Activated naive CD4-positive, alpha-beta T cell treated with anti-CD3 and anti-CD28 coated beads, Interleukin-2, amount 10 ng/mL, durations not matched to agents 7 days and 5 days (primary cell): ENCODE measurements around the gene ANKRD49.
"Not testable (repeated sequence)": the region's sequence is repeated elsewhere in the genome, so short reads cannot be mapped to it uniquely, and the experiment has no call there.

Source experiments
- CTCF ChIA-PET: fragments of 350-600 bp; sonication (Branson Sonifier 250); formaldehyde crosslinking; loops from one replicate; lab custom pipeline; 2021; ENCODE audit warnings: antibody characterized with exemption; lab: Charles Lee
- DNase-seq: peaks from one replicate; pipeline ENCODE4 v3.0.0-alpha.2; 2020
- H3K27ac Mint-ChIP-seq: one replicate; pipeline ENCODE4 v1.8.0; 2021; ENCODE audit warnings: mild to moderate bottlenecking, moderate library complexity, mixed read lengths
- H3K27me3 Mint-ChIP-seq: one replicate; pipeline ENCODE4 v1.8.0; 2021; ENCODE audit warnings: mild to moderate bottlenecking, mixed read lengths
- H3K36me3 Mint-ChIP-seq: one replicate; pipeline ENCODE4 v1.8.0; 2021; ENCODE audit warnings: mixed read lengths
- H3K4me1 Mint-ChIP-seq: one replicate; pipeline ENCODE4 v1.8.0; 2021; ENCODE audit warnings: mixed read lengths
- H3K4me3 Mint-ChIP-seq: one replicate; pipeline ENCODE4 v1.8.0; 2021; ENCODE audit warnings: mild to moderate bottlenecking, moderate library complexity, mixed read lengths
- H3K9me3 Mint-ChIP-seq: one replicate; pipeline ENCODE4 v1.8.0; 2021; ENCODE audit warnings: mixed read lengths

Gene ANKRD49

GRCh38 chr11:94477624-94478023 is 16.2 kb upstream of the ANKRD49 start:
- CTCF ChIA-PET: interaction anchor here (0.9 kb wide), 1 partner anchor 27 kb away, joined by 3 read pairs; no protein-coding TSS in a partner anchor
- no peak overlapping the region for H3K27ac Mint-ChIP-seq

GRCh38 chr11:94481342-94481741 is 12.4 kb upstream of the ANKRD49 start:
- Mint-ChIP-seq H3K4me1 (peaks cover 7% of the 10 kb centered on the region), H3K9me3 (no peaks in the 10 kb centered on the region), H3K27me3 (no peaks in the 10 kb centered on the region), H3K36me3 (peaks cover 40% of the 10 kb centered on the region), H3K27ac (no peak overlapping the region), H3K4me3 (no peak overlapping the region)
- DNase-seq: no peak
- CTCF ChIA-PET: no interaction called here

More at GRCh38 chr11:94477624-94478023, 16.2 kb upstream of the ANKRD49 start:
- DNase-seq: no peak
- Mint-ChIP-seq H3K4me1 (peaks cover 23% of the 10 kb centered on the region), H3K36me3 (peaks cover 44% of the 10 kb centered on the region), H3K27me3 (no peaks in the 10 kb centered on the region), H3K9me3 (no peaks in the 10 kb centered on the region), H3K4me3 (no peak overlapping the region)

GRCh38 chr11:94486068-94486467 is 7.7 kb upstream of the ANKRD49 start:
- CTCF ChIA-PET: no interaction called here
- Mint-ChIP-seq H3K9me3 (no peaks in the 10 kb centered on the region), H3K36me3 (peaks cover 53% of the 10 kb centered on the region), H3K27me3 (no peaks in the 10 kb centered on the region), H3K27ac (no peak overlapping the region), H3K4me1 (no peaks in the 10 kb centered on the region), H3K4me3 (no peak overlapping the region)
- DNase-seq: no peak

- no peak for DNase-seq
- H3K36me3 Mint-ChIP-seq: peaks cover 32% of the 10 kb centered on the region
- peak overlapping the region; percentile 95 for H3K27ac Mint-ChIP-seq
- H3K9me3 Mint-ChIP-seq: no peaks in the 10 kb centered on the region
- CTCF ChIA-PET: no interaction called here
- peak overlapping the region; percentile 96 for H3K4me3 Mint-ChIP-seq
- no peaks in the 10 kb centered on the region for H3K27me3 Mint-ChIP-seq
- peaks cover 40% of the 10 kb centered on the region for H3K4me1 Mint-ChIP-seq
Measured at GRCh38 chr11:94494126-94494680, 419 bp downstream of the ANKRD49 start.

- Mint-ChIP-seq H3K27ac (no peak overlapping the region), H3K9me3 (no peaks in the 10 kb centered on the region), H3K27me3 (no peaks in the 10 kb centered on the region), H3K4me1 (peaks cover 10% of the 10 kb centered on the region), H3K36me3 (peaks cover 22% of the 10 kb centered on the region), H3K4me3 (no peak overlapping the region)
- CTCF ChIA-PET: no interaction called here
- DNase-seq: no peak
Measured at GRCh38 chr11:94500181-94500580, 6.4 kb downstream of the ANKRD49 start.

- Mint-ChIP-seq H3K4me1 (no peaks in the 10 kb centered on the region), H3K36me3 (peaks cover 21% of the 10 kb centered on the region), H3K27me3 (no peaks in the 10 kb centered on the region), H3K9me3 (no peaks in the 10 kb centered on the region), H3K4me3 (no peak overlapping the region), H3K27ac (no peak overlapping the region)
- DNase-seq: no peak
- CTCF ChIA-PET: interaction anchor here (0.9 to 2.2 kb wide), 5 partner anchors 32 to 581 kb away, joined by 3 to 9 read pairs (median 5); no protein-coding TSS in a partner anchor
Measured at GRCh38 chr11:94501522-94501921, 7.7 kb downstream of the ANKRD49 start.

- Mint-ChIP-seq H3K4me3 (no peak overlapping the region), H3K27ac (no peak overlapping the region), H3K36me3 (peaks cover 2% of the 10 kb centered on the region), H3K27me3 (no peaks in the 10 kb centered on the region), H3K4me1 (no peaks in the 10 kb centered on the region), H3K9me3 (no peaks in the 10 kb centered on the region)
- DNase-seq: no peak
- CTCF ChIA-PET: interaction anchor here (0.6 to 3.1 kb wide), 17 partner anchors 10 to 788 kb away, joined by 3 to 11 read pairs (median 3); no protein-coding TSS in a partner anchor
Measured at GRCh38 chr11:94504689-94505293, 11.0 kb downstream of the ANKRD49 start.

- not testable (repeated sequence) for H3K4me3 Mint-ChIP-seq, H3K27ac Mint-ChIP-seq, H3K4me1 Mint-ChIP-seq, H3K9me3 Mint-ChIP-seq, DNase-seq, H3K36me3 Mint-ChIP-seq, H3K27me3 Mint-ChIP-seq
- CTCF ChIA-PET: interaction anchor here (3.1 kb wide), 1 partner anchor 180 kb away, joined by 11 read pairs; no protein-coding TSS in a partner anchor
Measured at GRCh38 chr11:94506513-94506912, 12.7 kb downstream of the ANKRD49 start.

GRCh38 chr11:94507485-94507884 is 13.7 kb downstream of the ANKRD49 start:
- H3K27ac Mint-ChIP-seq: no peak overlapping the region
- H3K4me1 Mint-ChIP-seq: peaks cover 12% of the 10 kb centered on the region
- CTCF ChIA-PET: interaction anchor here (1.0 to 3.1 kb wide), 3 partner anchors 181 to 612 kb away, joined by 4 to 11 read pairs (median 5); no protein-coding TSS in a partner anchor
- peaks cover 13% of the 10 kb centered on the region for H3K27me3 Mint-ChIP-seq
- peaks cover 2% of the 10 kb centered on the region for H3K36me3 Mint-ChIP-seq
- H3K9me3 Mint-ChIP-seq: no peaks in the 10 kb centered on the region
- H3K4me3 Mint-ChIP-seq: no peak overlapping the region
- DNase-seq: no peak

- H3K27ac Mint-ChIP-seq: no peak within 1 kb of the TSS
- peak; percentile 70 for DNase-seq
- CTCF ChIA-PET: interaction anchor here (0.7 to 0.9 kb wide), 3 partner anchors 10 to 617 kb away, joined by 3 read pairs; no protein-coding TSS in a partner anchor
Measured at GRCh38 chr11:94511932-94512781, 18.4 kb downstream of the ANKRD49 start, which contains the start of gene C11orf97. Gene C11orf97, plus strand, starts transcription at chr11:94512461. Its CDS starts 68 bp downstream, at chr11:94512529.

GRCh38 chr11:94513091-94513490 is 19.3 kb downstream of the ANKRD49 start:
- H3K4me3 Mint-ChIP-seq: no peak overlapping the region
- H3K4me1 Mint-ChIP-seq: peaks cover 17% of the 10 kb centered on the region
- CTCF ChIA-PET: interaction anchor here (0.7 kb wide), 1 partner anchor 618 kb away, joined by 3 read pairs; no protein-coding TSS in a partner anchor
- no peak for DNase-seq
- H3K27ac Mint-ChIP-seq: no peak overlapping the region
- H3K9me3 Mint-ChIP-seq: no peaks in the 10 kb centered on the region
- H3K27me3 Mint-ChIP-seq: peaks cover 41% of the 10 kb centered on the region
- no peaks in the 10 kb centered on the region for H3K36me3 Mint-ChIP-seq

More at GRCh38 chr11:94511932-94512781, 18.4 kb downstream of the ANKRD49 start, which contains the start of gene C11orf97:
- Mint-ChIP-seq H3K9me3 (no peaks in the 10 kb centered on the region), H3K4me1 (peaks cover 17% of the 10 kb centered on the region), H3K27me3 (peaks cover 41% of the 10 kb centered on the region), H3K4me3 (peak within 1 kb of the TSS; percentile 57), H3K36me3 (no peaks in the 10 kb centered on the region)

- peaks cover 41% of the 10 kb centered on the region for H3K27me3 Mint-ChIP-seq
- CTCF ChIA-PET: no interaction called here
- H3K36me3 Mint-ChIP-seq: no peaks in the 10 kb centered on the region
- H3K4me1 Mint-ChIP-seq: peaks cover 17% of the 10 kb centered on the region
- DNase-seq: no peak
- H3K9me3 Mint-ChIP-seq: no peaks in the 10 kb centered on the region
- no peak overlapping the region for H3K27ac Mint-ChIP-seq
- no peak overlapping the region for H3K4me3 Mint-ChIP-seq
Measured at GRCh38 chr11:94515398-94515797, 21.6 kb downstream of the ANKRD49 start.

GRCh38 chr11:94516725-94517124 is 22.9 kb downstream of the ANKRD49 start:
- H3K27ac Mint-ChIP-seq: no peak overlapping the region
- H3K9me3 Mint-ChIP-seq: no peaks in the 10 kb centered on the region
- no peak overlapping the region for H3K4me3 Mint-ChIP-seq
- no peaks in the 10 kb centered on the region for H3K36me3 Mint-ChIP-seq
- CTCF ChIA-PET: interaction anchor here (0.7 to 2.0 kb wide), 5 partner anchors 12 to 245 kb away, joined by 3 to 6 read pairs (median 3); no protein-coding TSS in a partner anchor
- peaks cover 13% of the 10 kb centered on the region for H3K4me1 Mint-ChIP-seq
- no peak for DNase-seq
- peaks cover 36% of the 10 kb centered on the region for H3K27me3 Mint-ChIP-seq

GRCh38 chr11:94518300-94518699 is 24.5 kb downstream of the ANKRD49 start:
- no peak for DNase-seq
- no peaks in the 10 kb centered on the region for H3K9me3 Mint-ChIP-seq
- H3K27me3 Mint-ChIP-seq: peaks cover 22% of the 10 kb centered on the region
- H3K27ac Mint-ChIP-seq: no peak overlapping the region
- no peaks in the 10 kb centered on the region for H3K4me1 Mint-ChIP-seq
- no peak overlapping the region for H3K4me3 Mint-ChIP-seq
- H3K36me3 Mint-ChIP-seq: no peaks in the 10 kb centered on the region
- CTCF ChIA-PET: interaction anchor here (0.6 to 2.0 kb wide), 3 partner anchors 22 to 854 kb away, joined by 3 to 6 read pairs (median 4); no protein-coding TSS in a partner anchor
